Right forelimb (tissue), 1 donor: ENCODE data around the gene MNS1.
"Not testable (repeated sequence)": the region's sequence is repeated elsewhere in the genome, so short reads cannot be mapped to it uniquely, and the experiment has no call there.

Source experiments
- DNase-seq: peaks from one replicate; pipeline ENCODE4 v3.0.0-alpha.2; 2018

Gene MNS1

DNA sequence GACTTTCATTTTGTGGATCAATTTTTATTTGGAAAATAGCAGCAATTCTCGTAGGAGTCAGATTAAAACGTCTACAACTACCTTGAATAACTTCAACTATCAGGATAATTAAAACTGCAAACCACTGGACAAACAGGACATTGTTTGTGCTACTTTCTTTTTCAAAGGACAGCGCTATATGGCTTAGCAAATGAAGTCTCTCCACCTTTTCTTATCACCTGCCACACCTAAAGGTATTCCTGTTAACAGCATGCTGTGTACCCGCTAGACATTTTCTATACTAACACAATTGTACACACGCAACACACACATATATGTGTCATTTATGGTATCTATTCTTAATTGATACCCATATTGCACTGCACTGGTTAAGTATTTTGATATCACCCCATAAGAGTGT is 19.2 kb downstream of the MNS1 start:
- DNase-seq, result no peak

DNA sequence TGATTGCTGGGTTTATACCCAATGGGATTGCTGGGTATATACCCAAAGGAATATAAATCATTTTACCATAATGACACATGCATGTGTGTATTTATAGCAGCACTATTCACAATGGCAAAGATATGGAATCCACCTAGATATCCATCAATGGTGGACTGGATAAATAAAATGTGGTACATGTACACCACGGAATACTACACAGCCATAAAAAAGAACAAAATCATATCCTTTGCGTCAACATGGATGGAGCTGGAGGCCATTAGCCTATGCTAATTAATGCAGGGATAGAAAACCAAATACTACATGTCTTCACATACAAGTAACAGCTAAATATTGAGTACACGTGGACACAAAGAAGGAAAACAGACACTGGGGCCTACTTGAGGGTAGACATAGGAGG is 22.6 kb downstream of the MNS1 start:
- DNase-seq, result no peak

DNA sequence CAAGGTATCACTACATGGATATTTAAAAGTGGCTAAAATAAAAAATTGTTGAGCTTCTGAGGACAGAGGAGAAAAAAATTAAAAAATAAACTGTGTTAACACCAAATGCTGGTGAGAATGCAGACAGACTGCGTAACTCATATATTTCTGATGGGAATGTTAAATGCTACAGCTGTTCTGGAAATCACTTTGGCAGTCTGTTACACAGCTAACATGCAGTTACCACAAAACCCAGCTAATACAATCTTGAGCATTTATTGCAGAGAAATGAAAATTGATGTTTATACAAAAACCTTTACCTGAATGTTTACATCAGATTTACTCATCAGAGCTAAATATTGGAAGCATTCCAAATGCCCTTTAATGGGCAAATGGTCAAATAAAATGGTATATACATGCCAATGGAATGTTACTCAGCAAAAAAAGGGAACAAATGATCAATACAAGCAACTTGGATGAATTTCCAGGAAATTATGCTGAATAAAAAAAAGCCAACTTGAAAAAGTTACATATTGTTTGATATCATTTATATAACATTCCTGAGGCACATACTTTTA is 24.6 kb downstream of the MNS1 start:
- DNase-seq, result no peak

DNA sequence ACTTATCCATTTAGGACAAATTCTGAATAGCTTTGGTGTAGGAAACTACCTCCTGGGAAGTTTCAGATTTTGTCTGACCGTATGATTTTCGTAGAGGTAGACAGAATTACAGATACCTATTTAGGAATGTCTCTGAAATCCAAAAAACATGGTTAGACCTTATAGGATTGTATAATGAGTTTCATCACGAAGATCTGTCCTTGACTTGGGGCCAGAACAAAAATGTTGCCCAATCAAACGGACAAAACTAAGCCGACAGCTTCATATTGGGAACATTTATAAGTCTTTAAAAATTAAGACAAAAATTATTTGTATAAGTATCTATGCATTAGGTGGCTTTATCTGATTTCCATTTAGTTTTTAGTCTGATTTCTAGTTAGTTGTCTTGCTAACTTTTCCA is 32.6 kb downstream of the MNS1 start:
- no peak for DNase-seq

DNA sequence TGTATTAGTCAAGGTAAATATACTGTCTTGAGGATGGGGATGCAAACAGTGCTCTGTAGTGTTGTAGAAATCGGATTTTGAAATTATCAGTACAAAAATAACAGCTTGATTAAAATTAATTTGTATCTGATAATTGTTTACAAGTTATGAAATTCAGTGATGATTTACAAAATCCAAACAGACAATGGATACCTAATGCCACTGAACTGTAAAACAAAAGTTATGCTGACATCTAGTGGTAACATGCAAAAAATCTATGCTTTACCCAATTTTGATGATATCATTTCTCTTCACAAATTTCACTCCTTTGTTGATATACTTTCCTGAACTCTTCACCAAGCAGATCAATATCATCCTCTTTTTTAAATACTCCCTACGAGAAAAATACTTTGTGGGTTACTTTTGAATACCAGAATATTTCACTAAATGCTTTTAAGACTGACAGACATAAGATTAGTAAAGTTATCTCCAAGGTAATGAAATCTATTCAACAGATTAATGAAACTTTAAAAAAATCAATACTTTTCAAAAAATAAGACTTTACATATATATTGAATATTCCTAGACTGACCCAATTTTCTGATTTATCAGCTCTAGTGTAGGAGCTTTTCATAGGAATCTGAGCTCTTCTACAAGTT is 36.0 kb downstream of the MNS1 start:
- DNase-seq, result no peak

DNA sequence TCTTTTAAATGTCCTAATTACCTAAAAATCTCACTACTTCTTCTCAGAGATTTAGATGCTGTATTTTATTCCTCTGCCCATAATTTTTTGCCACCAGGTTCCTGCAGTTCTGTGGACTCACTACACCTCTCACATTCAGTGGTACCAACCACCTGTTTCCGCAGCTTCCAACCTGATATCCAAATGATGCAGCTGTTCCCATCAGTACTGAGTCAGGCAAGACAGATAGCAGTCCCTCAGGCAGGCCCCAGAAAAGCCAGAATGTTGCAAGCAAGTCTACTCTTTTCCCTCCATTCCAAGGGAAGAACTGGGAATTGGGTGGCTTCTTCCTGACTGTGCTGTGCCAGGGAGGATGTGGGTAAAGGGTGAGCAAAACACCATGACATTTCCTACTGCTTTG is 39.0 kb downstream of the MNS1 start:
- no peak for DNase-seq

DNA sequence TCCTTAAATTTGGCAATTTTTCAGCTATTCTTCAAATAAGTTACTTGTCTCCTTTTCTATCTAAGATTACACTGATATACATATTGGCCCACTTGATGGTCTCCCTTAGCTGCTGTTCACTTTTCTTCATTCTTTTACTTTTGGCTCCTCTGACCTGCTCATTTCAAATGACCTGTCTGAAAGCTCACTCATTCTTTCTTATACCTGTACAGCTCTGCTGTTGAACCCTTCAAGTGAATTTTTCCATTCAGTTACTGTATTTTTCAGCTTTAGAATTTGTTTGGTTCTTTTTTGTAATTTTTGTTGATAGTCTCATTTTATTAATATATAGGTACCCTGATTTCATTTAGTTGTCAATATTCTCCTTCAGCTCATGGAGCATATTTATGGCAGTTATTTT is 39.7 kb downstream of the MNS1 start:
- no peak for DNase-seq

DNA sequence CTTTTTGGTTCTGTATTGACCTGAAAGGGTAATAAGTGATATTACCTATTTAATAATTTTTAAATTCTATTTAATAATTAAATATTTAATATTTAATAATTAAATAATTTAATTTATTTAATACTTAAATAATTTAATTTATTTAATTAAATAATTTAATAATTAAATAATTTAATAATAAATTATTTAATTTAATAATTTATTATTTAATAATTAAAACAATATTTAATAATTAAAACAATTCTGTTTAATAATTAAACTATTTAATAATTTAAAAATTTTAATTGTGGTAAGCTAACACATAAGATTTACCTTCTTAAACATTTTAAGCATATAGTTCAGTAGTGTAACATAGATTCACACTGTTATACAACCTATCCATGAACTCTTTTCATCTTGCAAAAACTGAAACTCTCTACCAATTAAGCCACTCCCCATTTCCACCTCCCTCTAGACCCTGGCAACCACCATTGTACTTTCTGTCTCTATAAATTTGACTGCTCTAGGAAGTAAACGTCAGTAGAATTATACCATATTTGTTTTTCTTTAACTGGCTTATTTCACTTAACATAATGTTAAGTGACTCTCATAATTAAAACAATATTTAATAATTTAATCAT is 51.7 kb downstream of the MNS1 start:
- DNase-seq, result not testable (repeated sequence)

DNA sequence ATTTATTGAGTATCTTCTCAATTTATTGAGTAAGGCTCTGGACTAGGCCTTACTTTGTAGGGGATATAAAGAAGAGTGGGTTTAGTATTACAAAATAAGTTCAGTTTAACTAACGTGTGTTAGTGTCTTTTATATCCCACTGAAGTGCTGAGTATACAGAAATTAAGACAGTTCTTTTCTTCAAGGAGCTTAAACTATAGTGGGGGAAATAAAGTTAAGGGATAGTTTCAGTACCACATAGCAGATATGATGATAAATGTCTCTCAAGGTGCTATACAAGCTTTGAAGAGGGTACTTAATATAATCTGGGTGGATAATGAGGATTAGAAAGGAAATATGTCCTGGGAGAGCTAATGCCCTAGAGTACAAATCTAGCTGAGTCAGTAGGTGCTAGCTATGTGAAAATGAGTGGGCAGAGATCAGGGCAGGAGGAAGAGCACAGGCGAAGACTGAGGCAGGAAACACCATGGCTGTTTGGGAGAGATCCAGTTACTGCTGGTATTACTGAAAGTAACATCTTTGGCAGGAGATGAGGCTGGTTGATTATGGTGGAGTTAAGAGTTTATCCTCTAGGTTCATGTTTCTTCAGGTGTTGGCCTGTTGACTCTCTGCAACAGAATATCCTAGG is 53.7 kb downstream of the MNS1 start:
- DNase-seq, result no peak

DNA sequence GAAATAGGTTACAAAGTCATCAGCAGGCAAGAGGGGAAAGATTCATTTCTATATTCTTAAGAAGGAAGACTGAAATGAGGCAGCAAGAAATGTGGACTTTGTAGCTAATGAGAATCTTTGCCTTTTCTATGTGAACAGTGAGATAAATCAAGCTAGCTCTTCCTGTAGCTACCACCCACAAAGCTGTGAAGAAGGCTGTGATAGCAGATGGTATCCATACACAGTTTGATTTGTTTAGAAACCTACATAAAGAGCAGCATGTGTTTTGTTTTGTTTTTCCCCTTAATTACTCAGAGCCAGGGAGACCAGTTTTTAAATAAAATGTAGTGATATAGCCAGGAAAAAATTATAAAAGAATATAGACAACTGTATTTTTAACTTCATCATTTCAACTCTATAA is 54.2 kb downstream of the MNS1 start:
- no peak for DNase-seq

DNA sequence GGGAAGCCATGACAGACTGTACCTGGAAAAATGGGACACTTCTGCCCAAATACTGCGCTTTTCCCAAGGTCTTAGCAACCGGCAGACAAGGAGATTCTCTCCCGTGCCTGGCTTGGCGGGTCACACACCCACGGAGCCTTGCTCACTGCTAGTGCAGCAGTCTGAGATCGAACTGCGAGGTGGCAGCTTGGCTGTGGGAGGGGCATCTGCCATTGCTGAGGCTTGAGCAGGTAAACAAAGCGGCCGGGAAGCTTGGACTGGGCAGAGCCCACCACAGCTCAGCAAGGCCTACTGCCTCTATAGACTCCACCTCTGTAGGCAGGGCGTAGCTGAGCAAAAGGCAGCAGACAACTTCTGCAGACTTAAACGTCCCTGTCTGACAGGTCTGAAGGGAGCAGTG is 65.7 kb downstream of the MNS1 start:
- not testable (repeated sequence) for DNase-seq

DNA sequence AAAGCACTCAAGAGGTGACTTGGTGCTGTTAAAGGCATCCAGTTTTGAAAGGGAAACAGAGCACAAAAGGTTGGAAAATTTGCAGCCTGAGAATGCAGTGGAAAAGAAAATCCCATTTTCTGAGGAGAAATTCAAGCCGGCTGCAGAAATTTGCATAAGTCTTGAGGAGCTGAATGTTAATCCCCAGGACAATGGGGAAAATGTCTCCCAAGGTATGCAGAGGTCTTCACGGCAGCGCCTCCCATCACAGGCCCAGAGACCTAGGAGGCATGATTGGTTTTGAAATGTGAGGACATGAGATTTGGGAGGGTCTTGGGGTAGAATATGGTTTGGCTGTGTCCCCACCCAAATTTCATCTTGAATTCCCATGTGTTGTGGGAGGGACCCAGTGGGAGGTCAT is 67.6 kb downstream of the MNS1 start:
- DNase-seq, result not testable (repeated sequence)

DNA sequence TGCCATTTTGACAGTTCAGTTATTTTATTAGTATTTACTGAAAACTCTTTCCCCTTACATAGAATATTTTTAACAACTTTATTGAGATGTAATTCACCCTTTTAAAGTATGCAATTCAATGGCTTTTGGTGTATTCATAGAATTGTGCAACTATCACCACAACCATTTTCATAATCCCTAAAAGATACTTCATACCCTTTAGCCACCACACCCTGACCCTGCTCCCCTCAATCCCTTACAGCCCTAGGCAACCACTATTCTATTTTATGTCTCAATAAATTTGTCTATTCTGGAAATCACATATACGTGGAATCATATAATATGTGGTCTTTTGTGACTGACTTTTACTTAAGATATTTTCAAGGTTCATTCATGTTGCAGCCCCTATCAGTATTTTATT is 70.0 kb downstream of the MNS1 start:
- DNase-seq, result no peak

DNA sequence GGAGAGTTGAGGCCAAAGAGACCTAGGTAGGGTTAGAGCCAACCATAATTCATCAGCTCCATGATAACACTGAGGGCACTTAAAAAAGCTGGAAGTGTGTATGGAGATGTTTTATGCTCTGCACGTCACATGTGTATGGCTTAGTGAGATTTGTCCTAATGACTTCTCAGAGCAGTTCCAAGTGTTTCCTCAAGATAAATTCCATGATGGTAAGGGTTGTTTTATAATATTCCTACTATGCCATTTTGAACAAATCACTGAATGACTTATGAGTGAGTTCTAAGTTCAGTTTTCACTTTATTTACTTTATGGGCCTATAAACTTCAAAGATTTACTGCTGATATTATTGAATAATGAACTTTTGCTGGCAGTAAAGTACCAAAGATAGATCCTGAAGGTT is 71.7 kb downstream of the MNS1 start:
- no peak for DNase-seq

DNA sequence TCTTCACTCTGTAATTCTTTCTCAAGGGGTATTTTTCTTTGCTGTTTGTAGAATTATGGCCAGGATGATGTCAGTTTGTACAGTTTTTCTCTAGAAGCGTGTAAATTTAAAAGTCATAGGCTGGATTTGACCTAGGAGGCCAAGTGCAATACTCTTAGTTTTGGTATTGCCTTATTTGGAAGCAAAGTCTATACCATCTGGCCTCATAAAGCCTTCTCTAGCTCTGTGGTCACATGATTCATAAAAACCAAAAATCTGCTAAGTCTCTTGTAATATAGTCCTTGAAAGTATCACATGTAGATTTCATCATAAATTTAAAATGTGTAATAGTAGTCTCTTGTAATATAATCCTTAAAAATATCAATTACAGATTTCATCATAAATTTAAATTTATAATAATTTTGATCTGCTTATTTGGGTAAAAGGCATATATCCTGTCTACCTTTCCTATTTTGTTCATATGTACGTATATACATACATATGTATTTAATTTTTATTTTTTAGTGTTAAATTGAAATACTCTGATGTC is 74.1 kb downstream of the MNS1 start:
- no peak for DNase-seq

DNA sequence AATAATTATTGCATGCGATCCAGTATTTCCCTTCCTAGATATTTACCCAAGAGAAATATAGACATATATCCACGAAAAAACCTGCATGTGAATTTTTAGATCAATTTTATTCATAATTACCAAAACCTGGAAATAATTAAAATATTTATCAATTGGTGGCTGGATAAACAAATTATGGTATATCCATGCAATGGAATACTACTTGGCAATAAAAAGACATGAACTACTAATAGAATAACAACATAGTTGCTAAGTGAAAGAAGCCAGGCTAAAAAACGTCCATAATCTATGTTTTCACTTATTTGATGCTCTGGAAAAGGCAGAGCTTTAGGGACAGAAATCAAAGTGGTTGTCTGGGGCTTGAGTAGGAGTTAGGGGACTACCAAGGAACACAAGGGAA is 79.0 kb downstream of the MNS1 start:
- DNase-seq, result no peak

DNA sequence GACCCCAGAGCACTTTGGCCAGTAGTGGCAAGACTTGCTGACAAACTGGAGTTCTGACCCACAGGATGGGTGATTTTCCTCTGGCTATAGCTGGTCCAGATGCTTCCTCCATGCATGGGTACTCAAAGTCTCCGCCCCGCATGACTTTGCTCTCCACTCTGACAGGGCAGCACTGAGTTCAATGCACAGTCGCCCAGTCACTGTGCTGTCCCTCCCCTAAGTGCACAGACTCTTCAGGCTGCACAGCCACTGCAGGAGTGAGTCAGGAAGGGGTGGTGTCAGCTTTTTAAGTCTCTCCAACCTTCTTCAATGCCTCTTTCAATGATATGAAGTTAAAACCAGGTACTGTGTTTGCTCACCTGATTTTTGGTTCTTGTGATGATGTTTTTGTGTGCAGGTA is 81.9 kb downstream of the MNS1 start:
- no peak for DNase-seq
